Stimulated activated memory B cell treated with anti-CD40 and anti-IgM and Interleukin-4, amounts not matched to agents 10 μg/mL and 1 μg/mL and 100 μg/mL, for 72 hours (primary cell): ENCODE results near the gene KCNIP2.
"Not testable (repeated sequence)": the region's sequence is repeated elsewhere in the genome, so short reads cannot be mapped to it uniquely, and the experiment has no call there.

Experiments
- ATAC-seq: fragments of 150-1000 bp; cut with Tn5 transposase; 2 replicates; pipeline ENCODE4 v1.10.0; 2021
- H3K27ac Mint-ChIP-seq: one replicate; pipeline ENCODE4 v1.8.0; 2022; ENCODE audit warnings: mild to moderate bottlenecking, mixed read lengths
- H3K27me3 Mint-ChIP-seq: one replicate; pipeline ENCODE4 v1.8.0; 2022; ENCODE audit warnings: mixed read lengths
- H3K36me3 Mint-ChIP-seq: one replicate; pipeline ENCODE4 v1.8.0; 2022; ENCODE audit warnings: mixed read lengths
- H3K4me1 Mint-ChIP-seq: one replicate; pipeline ENCODE4 v1.8.0; 2022; ENCODE audit warnings: mixed read lengths
- H3K4me3 Mint-ChIP-seq: one replicate; pipeline ENCODE4 v1.8.0; 2022; ENCODE audit warnings: mild to moderate bottlenecking, moderate library complexity, mixed read lengths
- H3K9me3 Mint-ChIP-seq: one replicate; pipeline ENCODE4 v1.8.0; 2022; ENCODE audit warnings: mixed read lengths

KCNIP2 gene

DNA sequence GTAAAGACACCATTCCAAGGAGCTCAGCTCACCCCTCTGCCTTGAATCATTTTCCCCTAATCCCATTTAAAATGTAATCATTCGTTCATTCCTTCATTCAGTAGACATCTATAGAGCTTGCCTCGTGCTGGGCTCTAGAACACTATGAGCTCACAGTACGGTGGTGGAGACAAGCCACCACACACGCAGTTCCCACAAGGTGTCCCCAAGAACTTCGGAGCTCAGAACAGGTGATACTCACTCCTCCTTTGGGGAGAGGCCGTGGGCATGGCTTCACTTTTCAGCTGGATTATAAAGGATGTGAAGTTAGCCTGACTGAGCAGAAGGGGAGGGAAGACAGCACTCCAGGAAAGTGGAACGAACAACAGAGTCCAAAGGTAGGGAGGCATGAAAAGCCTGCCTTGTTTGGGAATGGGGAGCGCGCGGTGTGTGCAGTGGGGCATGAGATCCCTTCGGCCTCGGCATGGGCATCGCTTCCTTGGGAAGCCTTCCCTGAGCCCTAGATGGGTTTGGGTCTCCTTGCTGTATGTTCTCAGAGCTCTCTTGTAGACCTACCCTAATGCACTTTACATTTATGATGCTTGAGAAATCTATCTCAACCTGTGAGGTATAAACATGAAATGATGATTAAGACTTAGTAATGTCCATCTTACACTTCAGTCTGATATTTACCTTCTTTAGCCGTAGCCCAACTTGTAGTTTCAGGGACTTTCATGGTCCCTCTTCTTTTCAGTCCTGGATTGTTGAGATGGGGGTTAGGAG is 24.5 kb downstream of the KCNIP2 start:
- Mint-ChIP-seq H3K4me1 (peaks cover 29% of the 10 kb centered on the region), H3K36me3 (peaks cover 13% of the 10 kb centered on the region), H3K27me3 (no peaks in the 10 kb centered on the region), H3K9me3 (no peaks in the 10 kb centered on the region), H3K27ac (peak overlapping the region; percentile 91), H3K4me3 (peak overlapping the region; percentile 87)
- peak; percentile 29 for ATAC-seq

DNA sequence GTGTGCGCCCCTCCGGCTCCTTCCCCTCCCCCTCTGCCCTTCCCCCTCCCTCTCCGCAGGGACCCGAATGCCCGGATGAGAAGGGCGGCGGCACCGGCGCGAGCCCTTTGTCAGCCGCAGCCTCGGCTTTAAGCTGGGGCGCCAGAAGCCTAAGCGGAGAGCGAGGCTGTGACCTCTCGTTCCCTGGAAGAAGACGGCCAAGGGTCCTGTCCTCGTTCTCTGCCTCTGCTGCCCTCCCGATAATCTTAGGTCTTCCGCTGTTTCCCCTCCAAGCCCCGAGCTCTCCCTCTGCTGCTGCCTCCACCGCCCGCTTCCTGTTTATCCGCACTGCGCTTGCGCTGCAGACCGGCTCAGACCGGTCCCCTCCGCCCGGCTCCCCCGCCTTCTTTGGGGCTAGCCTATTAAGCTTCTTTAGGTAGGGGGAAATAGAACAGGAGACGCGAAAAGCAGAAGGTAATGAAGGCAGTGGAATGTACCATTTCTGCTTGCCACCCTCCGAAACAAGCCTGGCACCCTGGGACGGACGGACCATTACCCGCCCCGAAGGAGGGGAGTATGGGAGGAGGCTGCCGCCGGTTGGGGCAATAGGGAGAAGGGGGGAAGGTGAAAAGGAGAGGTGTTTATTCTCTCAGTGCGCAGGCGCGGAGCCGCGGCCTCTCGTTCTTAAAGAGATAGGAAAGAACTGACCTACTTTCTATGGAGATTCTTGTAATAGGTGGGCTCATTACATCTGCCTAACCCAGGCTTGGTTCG is 25.3 kb downstream of the KCNIP2 start, which contains the start of gene OGA:
OGA (minus strand) TSS at position 326 of the 753 bp plus-strand sequence. CDS start 422 bp downstream, outside the sequence.
- H3K9me3 Mint-ChIP-seq: no peaks in the 10 kb centered on the region
- peaks cover 13% of the 10 kb centered on the region for H3K36me3 Mint-ChIP-seq
- peak within 1 kb of the TSS; percentile 87 for H3K4me3 Mint-ChIP-seq
- ATAC-seq: peak; percentile 97
- H3K27ac Mint-ChIP-seq: peak within 1 kb of the TSS; percentile 91
- H3K27me3 Mint-ChIP-seq: no peaks in the 10 kb centered on the region
- peaks cover 37% of the 10 kb centered on the region for H3K4me1 Mint-ChIP-seq

DNA sequence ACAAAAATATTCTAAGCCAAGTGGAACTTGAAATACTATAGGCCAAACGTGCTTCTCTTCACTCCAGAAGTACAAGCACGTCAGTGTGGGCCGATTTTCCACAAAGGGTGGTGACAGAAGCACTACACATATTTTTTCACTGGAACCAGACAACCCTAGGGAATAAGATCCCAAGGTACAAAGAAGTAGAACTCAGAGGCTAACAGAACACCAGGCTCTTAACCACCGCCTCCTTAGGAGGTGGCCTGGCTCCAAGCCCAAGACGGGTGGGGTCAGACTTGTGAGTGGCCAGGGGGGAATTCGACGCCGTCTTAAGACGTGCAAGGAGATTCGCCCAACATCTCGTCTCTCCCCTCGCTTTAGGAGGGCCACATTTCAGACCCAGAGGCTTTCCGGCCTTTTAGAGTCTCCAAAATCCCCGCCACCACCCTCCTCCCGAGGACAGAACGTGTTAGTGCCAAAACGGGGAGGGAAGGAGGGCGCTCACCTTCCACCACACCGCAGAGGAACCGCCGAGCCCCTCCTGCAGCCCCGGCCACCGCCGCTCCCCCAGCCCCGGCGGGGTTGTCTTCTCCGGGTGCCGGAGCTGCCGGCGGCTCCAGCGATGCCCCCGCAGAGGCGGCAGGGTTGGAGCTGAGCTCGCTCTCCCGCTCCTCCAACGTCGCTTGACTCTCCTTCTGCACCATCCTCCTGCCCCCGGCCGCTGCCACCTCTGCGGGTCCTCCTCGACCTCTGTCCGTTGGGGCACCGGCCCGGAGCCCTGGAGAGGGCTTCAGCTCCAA is 26.1 kb downstream of the KCNIP2 start:
- peaks cover 44% of the 10 kb centered on the region for H3K4me1 Mint-ChIP-seq
- peak overlapping the region; percentile 87 for H3K4me3 Mint-ChIP-seq
- ATAC-seq: peak; percentile 0
- no peaks in the 10 kb centered on the region for H3K27me3 Mint-ChIP-seq
- H3K36me3 Mint-ChIP-seq: peaks cover 13% of the 10 kb centered on the region
- H3K27ac Mint-ChIP-seq: peak overlapping the region; percentile 91
- H3K9me3 Mint-ChIP-seq: no peaks in the 10 kb centered on the region

DNA sequence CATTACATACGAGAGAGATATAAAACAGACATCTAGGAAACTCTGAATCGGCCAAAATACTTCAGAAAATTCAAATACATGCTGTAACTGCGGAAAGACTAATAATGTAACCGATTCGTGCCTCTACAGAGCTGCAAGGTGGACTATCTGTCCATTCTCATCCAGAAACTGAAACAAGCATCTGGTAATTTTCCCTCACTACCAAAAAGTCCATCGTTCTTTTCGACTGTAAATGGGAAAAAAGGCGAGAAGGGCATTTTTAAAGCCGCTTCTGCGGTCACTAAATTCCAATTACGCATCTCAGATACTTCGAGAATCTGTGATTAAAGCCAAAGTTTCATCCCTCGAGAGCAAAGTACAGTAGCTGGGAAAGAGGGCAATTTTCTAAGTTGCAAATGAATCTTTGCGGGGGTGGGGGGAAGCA is 26.7 kb downstream of the KCNIP2 start:
- H3K9me3 Mint-ChIP-seq: no peaks in the 10 kb centered on the region
- no peak for ATAC-seq
- H3K4me1 Mint-ChIP-seq: peaks cover 45% of the 10 kb centered on the region
- peak overlapping the region; percentile 87 for H3K4me3 Mint-ChIP-seq
- H3K27ac Mint-ChIP-seq: peak overlapping the region; percentile 91
- peaks cover 13% of the 10 kb centered on the region for H3K36me3 Mint-ChIP-seq
- H3K27me3 Mint-ChIP-seq: no peaks in the 10 kb centered on the region

DNA sequence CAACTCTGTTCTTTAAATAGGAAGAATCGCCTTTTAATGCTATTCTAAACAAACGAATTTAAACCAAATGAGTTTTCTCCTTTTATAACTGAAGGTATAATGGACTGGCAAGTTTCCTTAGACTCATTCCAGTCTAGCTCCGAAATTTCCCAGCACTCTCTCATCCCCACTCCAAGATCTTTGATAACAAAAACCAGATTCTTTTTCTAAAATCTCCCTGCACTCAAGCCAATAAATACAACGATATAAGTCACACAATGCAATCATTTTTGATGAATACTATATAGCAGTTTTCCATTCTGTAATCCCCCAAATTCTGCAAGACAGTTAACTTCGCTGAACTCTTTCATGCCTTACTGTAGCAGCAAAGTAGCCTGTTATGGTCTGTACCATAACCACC is 27.2 kb downstream of the KCNIP2 start:
- Mint-ChIP-seq H3K4me3 (peak overlapping the region; percentile 87), H3K27ac (peak overlapping the region; percentile 91), H3K27me3 (no peaks in the 10 kb centered on the region), H3K4me1 (peaks cover 45% of the 10 kb centered on the region), H3K36me3 (peaks cover 16% of the 10 kb centered on the region), H3K9me3 (no peaks in the 10 kb centered on the region)
- no peak for ATAC-seq

DNA sequence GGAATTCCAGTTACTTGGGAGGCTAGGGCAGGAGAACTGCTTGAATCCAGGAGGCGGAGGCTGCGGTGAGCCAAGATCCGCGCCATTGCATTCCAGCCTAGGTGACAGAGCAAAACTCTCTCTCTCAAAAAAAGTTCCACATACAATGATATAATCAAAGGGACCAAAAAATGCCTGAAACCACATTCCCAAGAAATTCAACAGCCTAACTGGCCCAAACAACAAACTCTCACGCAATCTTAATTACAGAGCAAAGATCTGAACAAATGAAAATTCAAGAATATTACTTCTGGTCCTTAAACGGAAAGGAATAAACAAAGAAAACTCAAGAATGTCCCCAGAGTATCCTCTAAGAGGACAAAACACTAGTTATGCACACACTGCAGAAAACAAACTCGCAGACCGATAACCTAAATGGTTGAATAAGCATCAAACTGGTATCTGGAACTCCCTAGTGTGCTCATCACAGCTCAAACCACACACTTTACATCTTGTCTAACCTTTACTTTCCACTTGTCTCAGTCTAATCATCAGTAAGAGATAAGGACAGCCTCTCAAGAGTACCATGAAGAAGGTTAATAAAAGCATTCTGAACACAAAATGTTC is 29.0 kb downstream of the KCNIP2 start:
- H3K4me1 Mint-ChIP-seq: peaks cover 45% of the 10 kb centered on the region
- peak; percentile 56 for ATAC-seq
- no peaks in the 10 kb centered on the region for H3K27me3 Mint-ChIP-seq
- peak overlapping the region; percentile 87 for H3K4me3 Mint-ChIP-seq
- H3K36me3 Mint-ChIP-seq: peaks cover 24% of the 10 kb centered on the region
- H3K27ac Mint-ChIP-seq: peak overlapping the region; percentile 91
- H3K9me3 Mint-ChIP-seq: no peaks in the 10 kb centered on the region

DNA sequence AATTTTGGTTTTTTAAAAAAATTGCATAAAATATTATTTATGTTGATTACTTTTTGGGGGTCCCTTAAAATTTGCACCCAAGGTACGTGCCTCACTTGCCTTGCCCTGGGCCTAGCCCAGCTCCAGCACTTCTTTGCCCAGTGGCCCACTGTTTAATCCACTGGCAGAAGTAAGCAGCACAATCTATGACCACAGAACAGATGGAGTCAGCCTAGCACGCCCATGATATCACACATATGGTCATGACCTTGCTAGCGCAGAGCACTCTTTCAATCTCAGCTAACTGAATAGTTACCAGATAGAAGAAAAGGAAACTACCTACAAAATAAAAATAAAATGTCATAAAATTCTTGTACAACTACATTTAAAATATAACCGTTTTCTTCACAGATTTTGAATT is 31.0 kb downstream of the KCNIP2 start:
- Mint-ChIP-seq H3K36me3 (peaks cover 29% of the 10 kb centered on the region), H3K4me3 (no peak overlapping the region), H3K4me1 (peaks cover 40% of the 10 kb centered on the region), H3K27me3 (no peaks in the 10 kb centered on the region), H3K27ac (no peak overlapping the region), H3K9me3 (no peaks in the 10 kb centered on the region)
- ATAC-seq: no peak

DNA sequence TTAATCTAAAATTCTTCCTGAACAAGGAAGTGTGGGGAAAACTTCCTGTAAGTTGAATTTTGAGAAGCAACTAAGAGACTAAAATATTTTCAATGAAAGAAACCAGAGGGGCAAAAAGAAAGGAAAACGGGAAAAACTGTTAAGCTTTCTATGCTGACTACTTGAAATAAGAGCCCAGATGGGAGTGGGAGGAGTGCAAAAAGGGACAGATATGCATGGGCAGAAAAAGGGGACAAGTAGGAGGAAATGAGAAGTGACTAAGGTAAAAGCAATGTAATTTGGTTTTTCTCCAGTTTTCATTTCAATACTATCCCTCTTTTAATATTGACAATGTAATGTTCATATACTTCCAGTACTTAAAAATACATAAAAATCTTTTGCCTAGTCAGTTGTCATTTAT is 36.4 kb downstream of the KCNIP2 start:
- Mint-ChIP-seq H3K9me3 (no peaks in the 10 kb centered on the region), H3K4me3 (no peak overlapping the region), H3K4me1 (peaks cover 9% of the 10 kb centered on the region), H3K36me3 (peaks cover 33% of the 10 kb centered on the region), H3K27ac (no peak overlapping the region), H3K27me3 (no peaks in the 10 kb centered on the region)
- ATAC-seq: no peak

DNA sequence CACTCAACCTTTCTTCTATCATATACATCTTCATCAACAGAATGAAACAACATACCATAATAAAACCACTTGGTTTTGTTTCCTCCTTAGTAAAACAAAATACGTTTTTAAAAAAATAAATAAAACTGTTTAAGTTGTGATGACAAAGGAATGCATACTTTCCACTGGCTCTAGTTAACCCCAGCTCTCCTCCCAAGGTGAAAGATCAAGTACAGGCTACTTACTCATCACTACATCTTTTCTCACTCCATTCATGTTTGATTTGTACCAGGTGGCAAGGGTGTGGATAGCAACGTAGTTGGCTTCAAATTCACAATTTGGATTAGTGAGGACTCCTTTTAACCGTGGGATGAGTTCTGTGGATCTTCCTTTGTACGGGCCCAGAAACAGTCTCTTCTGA is 40.1 kb downstream of the KCNIP2 start:
- peaks cover 49% of the 10 kb centered on the region for H3K36me3 Mint-ChIP-seq
- H3K27ac Mint-ChIP-seq: no peak overlapping the region
- ATAC-seq: no peak
- no peaks in the 10 kb centered on the region for H3K9me3 Mint-ChIP-seq
- H3K4me3 Mint-ChIP-seq: no peak overlapping the region
- peaks cover 26% of the 10 kb centered on the region for H3K4me1 Mint-ChIP-seq
- no peaks in the 10 kb centered on the region for H3K27me3 Mint-ChIP-seq

DNA sequence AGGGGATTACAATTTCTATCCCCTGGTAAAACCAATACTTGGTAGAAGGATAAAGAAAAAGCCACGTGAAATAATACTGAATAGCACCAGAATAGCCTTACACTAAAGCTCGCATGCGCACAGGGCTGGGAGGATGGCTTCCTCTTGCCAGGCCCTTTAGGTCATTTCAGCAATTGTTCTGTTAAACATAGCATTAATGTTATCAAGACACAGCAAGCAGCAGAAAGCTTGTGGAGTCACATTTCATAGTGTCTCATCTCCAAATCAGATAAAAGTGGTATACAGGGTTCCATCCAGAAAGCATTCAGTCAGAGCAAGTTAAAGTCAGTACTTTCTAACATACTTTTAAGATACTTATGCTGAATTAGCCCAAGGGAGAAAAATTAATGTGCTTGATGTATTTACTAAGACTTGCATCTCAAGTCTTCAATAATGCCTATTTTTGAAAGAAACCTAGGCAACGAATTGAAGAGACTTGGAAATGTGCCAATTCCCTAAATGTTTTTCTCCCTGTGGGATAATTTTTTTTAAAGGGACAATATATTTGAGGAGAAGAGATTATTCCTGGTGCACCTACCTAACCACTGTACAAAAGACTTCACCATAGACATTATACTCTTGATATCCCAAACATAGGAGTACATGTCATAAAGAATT is 46.1 kb downstream of the KCNIP2 start:
- H3K27ac Mint-ChIP-seq: no peak overlapping the region
- no peaks in the 10 kb centered on the region for H3K9me3 Mint-ChIP-seq
- peaks cover 19% of the 10 kb centered on the region for H3K4me1 Mint-ChIP-seq
- peaks cover 73% of the 10 kb centered on the region for H3K36me3 Mint-ChIP-seq
- ATAC-seq: no peak
- H3K27me3 Mint-ChIP-seq: no peaks in the 10 kb centered on the region
- H3K4me3 Mint-ChIP-seq: no peak overlapping the region

DNA sequence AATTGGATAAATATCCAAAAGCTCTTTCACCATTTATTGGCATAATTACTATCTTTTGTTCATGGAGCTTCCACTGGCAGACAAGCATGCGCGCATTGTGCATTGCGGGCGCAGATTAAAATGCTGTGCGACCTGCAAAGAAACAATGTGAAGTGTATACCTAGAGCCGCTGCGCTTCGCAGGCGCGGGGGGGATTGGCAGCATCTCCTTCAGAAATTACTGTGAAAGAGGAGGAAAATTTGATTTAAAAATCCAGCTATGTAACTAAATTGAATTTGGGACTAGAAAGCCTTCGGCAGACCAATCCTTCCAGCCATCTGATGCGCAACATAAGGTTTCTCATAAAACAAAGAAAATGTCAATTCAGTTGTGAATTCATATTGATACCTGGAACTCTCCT is 50.1 kb downstream of the KCNIP2 start:
- Mint-ChIP-seq H3K27ac (no peak overlapping the region), H3K27me3 (no peaks in the 10 kb centered on the region), H3K4me3 (no peak overlapping the region), H3K36me3 (peaks cover 54% of the 10 kb centered on the region), H3K9me3 (no peaks in the 10 kb centered on the region), H3K4me1 (no peaks in the 10 kb centered on the region)
- ATAC-seq: no peak

DNA sequence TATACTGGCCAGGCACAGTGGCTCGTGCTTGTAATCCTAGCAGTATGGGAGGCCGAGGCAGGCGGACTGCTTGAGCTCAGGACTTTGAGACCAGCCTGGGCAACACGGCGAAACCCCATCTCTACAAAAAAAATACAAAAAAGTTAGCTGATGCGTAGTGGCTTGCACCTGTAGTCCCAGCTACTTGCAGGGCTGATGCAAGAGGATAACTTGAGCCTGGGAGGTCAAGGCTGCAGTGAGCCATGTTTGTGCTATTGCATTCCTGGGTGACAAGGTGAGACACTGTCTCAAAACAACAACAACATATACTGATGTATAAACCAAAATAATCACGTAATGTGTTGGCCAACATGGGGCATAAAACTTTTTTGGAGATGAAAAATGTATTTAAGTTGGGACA is 53.9 kb downstream of the KCNIP2 start:
- no peak for ATAC-seq
- Mint-ChIP-seq H3K36me3 (peaks cover 54% of the 10 kb centered on the region), H3K4me1 (peaks cover 8% of the 10 kb centered on the region), H3K9me3 (no peaks in the 10 kb centered on the region), H3K27me3 (no peaks in the 10 kb centered on the region), H3K27ac (no peak overlapping the region), H3K4me3 (no peak overlapping the region)

DNA sequence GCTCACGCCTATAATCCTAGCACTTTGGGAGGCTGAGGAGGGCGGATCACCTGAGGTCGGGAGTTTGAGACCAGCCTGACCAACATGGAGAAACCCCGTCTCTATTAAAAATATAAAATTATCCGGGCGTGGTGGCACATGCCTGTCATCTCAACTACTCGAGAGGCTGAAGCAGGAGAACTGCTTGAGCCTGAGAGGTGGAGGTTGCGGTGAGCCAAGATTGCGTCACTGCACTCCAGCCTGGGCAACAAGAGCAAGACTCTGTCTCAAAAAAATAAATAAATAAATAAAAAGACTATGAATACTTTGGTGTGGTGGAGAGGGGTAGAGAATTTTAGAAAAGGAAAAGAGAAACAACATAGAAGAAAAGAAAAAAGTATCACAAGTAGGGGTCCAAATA is 54.4 kb downstream of the KCNIP2 start:
- H3K27ac Mint-ChIP-seq, H3K9me3 Mint-ChIP-seq, ATAC-seq, H3K27me3 Mint-ChIP-seq, H3K4me3 Mint-ChIP-seq: not testable (repeated sequence)
- H3K36me3 Mint-ChIP-seq: peaks cover 56% of the 10 kb centered on the region
- H3K4me1 Mint-ChIP-seq: peaks cover 13% of the 10 kb centered on the region

DNA sequence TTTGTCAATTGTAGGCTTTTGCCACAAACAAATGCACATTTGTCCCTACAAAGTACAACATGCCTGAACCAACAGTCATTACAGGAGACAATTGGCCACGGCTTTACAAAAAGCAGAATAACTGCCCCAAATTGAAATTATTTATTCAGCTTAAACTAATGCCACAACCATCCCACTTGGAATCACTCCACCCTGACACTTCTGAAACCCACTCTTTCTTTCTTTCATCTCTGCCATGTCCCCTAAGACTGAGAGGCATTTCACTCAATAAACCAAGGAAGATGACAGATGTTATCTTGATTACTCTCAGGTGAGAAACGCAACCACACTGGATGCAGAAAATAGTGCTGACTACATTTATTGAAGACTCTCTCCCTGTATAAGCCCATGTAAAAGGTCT is 57.8 kb downstream of the KCNIP2 start:
- Mint-ChIP-seq H3K27me3 (no peaks in the 10 kb centered on the region), H3K4me1 (peaks cover 47% of the 10 kb centered on the region), H3K4me3 (no peak overlapping the region), H3K9me3 (no peaks in the 10 kb centered on the region), H3K36me3 (peaks cover 43% of the 10 kb centered on the region), H3K27ac (no peak overlapping the region)
- ATAC-seq: no peak
